Duodenal mucosa (tissue), 2 donors: ENCODE results near the gene SVIL.
"Not testable (repeated sequence)": the region's sequence is repeated elsewhere in the genome, so short reads cannot be mapped to it uniquely, and the experiment has no call there.

Experiments used
- H3K27ac ChIP-seq: one replicate; pipeline ENCODE4 v1.7.0; 2013; ENCODE audit warnings: low read depth, low read length
- H3K27me3 ChIP-seq, 2 donors: one replicate each; pipeline ENCODE4 v1.7.0; 2013; ENCODE audit warnings: low read length in 2 of 2, control low read depth in 1 of 2; ENCODE audit not compliant: insufficient read depth in 2 of 2, control insufficient read depth in 1 of 2
- H3K36me3 ChIP-seq, 2 donors: one replicate each; pipeline ENCODE4 v1.7.0; 2013; ENCODE audit warnings: low read length in 2 of 2, control low read depth in 1 of 2; ENCODE audit not compliant: insufficient read depth in 2 of 2, control insufficient read depth in 1 of 2
- H3K4me1 ChIP-seq, 2 donors: one replicate each; pipeline ENCODE4 v1.7.0; 2013; ENCODE audit warnings: low read length in 2 of 2, control low read depth in 1 of 2; ENCODE audit not compliant: insufficient read depth in 2 of 2, control insufficient read depth in 1 of 2
- H3K4me3 ChIP-seq, 2 donors: one replicate each; pipeline ENCODE4 v1.7.0; 2013; ENCODE audit warnings: low read length in 2 of 2, low read depth in 1 of 2
- H3K9ac ChIP-seq, 2 donors: one replicate each; pipeline ENCODE4 v1.7.0; 2013; ENCODE audit warnings: low read length in 2 of 2, low read depth in 1 of 2
- H3K9me3 ChIP-seq, 2 donors: one replicate each; pipeline ENCODE4 v1.7.0; 2013; ENCODE audit warnings: low read length in 2 of 2, control low read depth in 1 of 2; ENCODE audit not compliant: control insufficient read depth in 1 of 2

Gene SVIL

GRCh38 chr10:29508554-29509244, 126.1 kb downstream of the SVIL start:
- Histone ChIP-seq H3K27me3 (no peaks in the 10 kb centered on the region), H3K27ac (no peak overlapping the region)

GRCh38 chr10:29507750-29508149, 127.0 kb downstream of the SVIL start:
- peaks cover 0 to 13% of the 10 kb centered on the region in 2 donors for H3K36me3 ChIP-seq

More at GRCh38 chr10:29508554-29509244, 126.1 kb downstream of the SVIL start:
- peaks cover 0 to 13% of the 10 kb centered on the region in 2 donors for H3K36me3 ChIP-seq
- no peak overlapping the region for H3K9ac ChIP-seq
- no peaks in the 10 kb centered on the region for H3K9me3 ChIP-seq
- no peak overlapping the region for H3K4me3 ChIP-seq
- no peaks in the 10 kb centered on the region for H3K4me1 ChIP-seq

DNA sequence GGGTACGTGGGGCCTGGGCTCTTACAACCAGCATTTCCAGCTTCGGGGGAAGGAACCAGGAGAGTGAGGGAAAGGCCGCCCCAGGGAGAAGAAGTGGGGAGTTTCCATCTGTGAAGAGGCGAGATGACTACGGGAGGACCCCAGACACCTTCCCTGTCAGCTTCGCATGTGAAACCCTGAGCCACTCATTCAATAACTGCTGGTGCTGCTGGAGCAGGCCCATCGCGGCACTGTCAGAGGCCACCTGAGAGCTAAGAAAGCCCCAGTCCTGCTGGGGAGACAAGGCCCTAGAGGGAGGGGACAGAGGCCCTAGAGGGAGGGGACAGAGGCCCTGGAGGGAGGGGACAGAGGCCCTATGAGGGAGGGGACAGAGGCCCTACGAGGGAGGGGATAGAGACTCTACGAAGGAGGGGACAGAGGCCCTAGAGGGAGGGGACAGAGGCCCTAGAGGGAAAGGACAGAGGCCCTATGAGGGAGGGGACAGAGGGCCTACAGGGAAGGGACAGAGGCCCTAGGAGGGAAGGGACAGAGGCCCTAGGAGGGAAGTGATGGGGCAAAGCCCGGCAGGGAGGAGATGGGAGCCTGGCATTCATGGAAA, 128.3 kb downstream of the SVIL start:
- not testable (repeated sequence) for H3K27ac ChIP-seq, H3K36me3 ChIP-seq, H3K4me3 ChIP-seq, H3K27me3 ChIP-seq, H3K9me3 ChIP-seq, H3K9ac ChIP-seq, H3K4me1 ChIP-seq

More at GRCh38 chr10:29507750-29508149, 127.0 kb downstream of the SVIL start:
- not testable (repeated sequence) for H3K27ac ChIP-seq, H3K9ac ChIP-seq, H3K27me3 ChIP-seq, H3K4me3 ChIP-seq, H3K4me1 ChIP-seq, H3K9me3 ChIP-seq

DNA sequence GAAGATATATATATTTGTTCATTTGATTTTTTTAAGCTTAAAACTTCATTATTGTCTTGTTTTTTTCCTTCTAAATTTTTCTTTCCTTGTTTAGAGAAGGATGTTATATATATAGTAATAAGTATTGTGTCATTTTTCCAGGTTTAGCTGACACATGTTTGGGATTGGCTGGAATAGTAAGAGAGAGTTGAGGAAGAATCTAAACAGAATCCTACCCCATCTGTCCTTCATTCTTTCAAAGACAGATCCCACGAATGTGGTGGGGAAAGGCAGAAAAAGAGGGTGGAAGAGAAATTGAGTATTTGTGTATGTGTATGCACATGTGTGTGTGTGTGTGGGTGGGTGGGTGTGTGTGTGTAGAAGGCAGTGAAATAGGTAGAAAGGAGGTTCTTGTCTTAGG, 132.4 kb downstream of the SVIL start:
- Histone ChIP-seq H3K36me3 (peaks cover 0 to 10% of the 10 kb centered on the region in 2 donors), H3K4me3 (no peak overlapping the region)

DNA sequence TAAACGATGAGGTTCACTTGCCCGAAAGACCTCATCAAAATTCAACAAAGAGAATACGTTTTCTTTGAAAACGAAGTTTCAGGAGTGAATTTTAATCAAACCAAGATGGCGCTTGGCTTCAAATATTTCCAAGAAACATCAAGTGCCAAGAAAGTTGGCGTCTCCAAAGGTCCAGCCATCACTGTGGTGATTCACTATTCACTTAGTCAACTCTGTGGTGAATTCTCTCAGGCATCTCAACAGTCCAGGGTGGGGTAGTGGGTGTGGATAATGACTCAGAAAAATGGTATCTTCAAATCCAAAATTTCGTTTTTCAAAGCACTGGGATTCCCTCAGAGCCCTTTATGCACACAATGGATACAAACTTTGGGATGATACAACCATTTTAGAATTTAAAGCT, 133.1 kb downstream of the SVIL start:
- no peaks in the 10 kb centered on the region for H3K9me3 ChIP-seq
- H3K9ac ChIP-seq, result no peak overlapping the region
- no peak overlapping the region for H3K27ac ChIP-seq
- H3K36me3 ChIP-seq, result peaks cover 0 to 5% of the 10 kb centered on the region in 2 donors
- H3K4me1 ChIP-seq, result no peaks in the 10 kb centered on the region
- H3K4me3 ChIP-seq, result no peak overlapping the region
- H3K27me3 ChIP-seq, result no peaks in the 10 kb centered on the region

More for the DNA sequence above, 132.4 kb downstream of the SVIL start:
- H3K9ac ChIP-seq, result no peak overlapping the region
- no peaks in the 10 kb centered on the region for H3K4me1 ChIP-seq
- H3K9me3 ChIP-seq, result no peaks in the 10 kb centered on the region
- H3K27me3 ChIP-seq, result no peaks in the 10 kb centered on the region
- no peak overlapping the region for H3K27ac ChIP-seq

DNA sequence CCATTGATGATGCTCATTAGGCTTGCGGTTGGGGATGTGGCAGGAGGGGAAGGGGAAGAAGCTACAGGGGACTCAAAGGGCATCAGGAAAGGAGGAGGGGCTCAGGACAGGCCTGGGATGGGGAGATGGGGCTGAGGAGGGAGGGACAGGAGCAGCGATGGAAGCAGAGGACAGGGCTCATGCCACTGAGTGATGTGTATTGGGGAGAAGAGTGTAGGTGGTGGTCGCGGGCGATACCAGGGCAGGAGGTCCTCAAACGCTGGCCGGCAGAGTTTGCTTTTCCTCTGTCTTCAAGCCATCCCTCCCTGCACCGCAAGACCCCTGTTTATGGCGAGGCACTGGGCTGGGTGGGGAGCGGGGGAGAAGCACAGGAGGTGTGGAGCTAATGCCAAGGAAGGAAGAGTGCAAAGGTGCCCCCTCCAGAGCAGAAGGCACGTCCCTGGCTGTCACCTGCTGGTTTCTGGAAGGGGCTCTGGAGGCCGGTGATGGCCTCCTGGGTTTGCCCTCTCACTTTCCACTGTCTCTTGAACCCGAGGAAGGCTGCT, 134.7 kb downstream of the SVIL start:
- peaks cover 0 to 10% of the 10 kb centered on the region in 2 donors for H3K36me3 ChIP-seq
- no peak overlapping the region for H3K27ac ChIP-seq
- no peak overlapping the region for H3K4me3 ChIP-seq
- H3K9me3 ChIP-seq, result no peaks in the 10 kb centered on the region
- H3K4me1 ChIP-seq, result no peaks in the 10 kb centered on the region
- H3K9ac ChIP-seq, result no peak overlapping the region
- no peaks in the 10 kb centered on the region for H3K27me3 ChIP-seq

GRCh38 chr10:29496341-29497162, 138.2 kb downstream of the SVIL start:
- Histone ChIP-seq H3K36me3 (peaks cover 0 to 23% of the 10 kb centered on the region in 2 donors), H3K4me3 (no peak overlapping the region), H3K27me3 (no peaks in the 10 kb centered on the region), H3K27ac (no peak overlapping the region), H3K4me1 (no peaks in the 10 kb centered on the region), H3K9ac (no peak overlapping the region), H3K9me3 (no peaks in the 10 kb centered on the region)

DNA sequence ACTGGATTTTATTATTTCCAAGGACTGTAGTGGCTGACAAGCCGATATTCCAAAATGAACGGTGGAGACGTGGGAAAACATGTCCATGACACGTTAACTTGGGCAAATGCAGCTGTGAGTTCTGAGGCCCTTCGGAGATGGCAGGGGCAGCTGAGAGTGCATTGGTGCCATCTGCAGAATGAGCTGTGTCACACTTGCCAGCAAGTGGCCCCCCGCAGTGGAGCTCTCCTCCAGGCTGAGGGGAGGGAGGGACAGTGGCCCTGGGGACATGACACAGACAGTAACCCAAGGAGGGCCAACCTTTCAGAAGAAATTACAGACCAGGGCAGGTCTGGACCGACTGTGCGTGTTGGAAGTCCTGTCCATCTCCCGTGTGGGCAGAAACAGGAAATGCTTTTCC, 139.4 kb downstream of the SVIL start:
- no peaks in the 10 kb centered on the region for H3K4me1 ChIP-seq
- no peak overlapping the region for H3K4me3 ChIP-seq
- no peaks in the 10 kb centered on the region for H3K9me3 ChIP-seq
- H3K9ac ChIP-seq, result no peak overlapping the region
- no peak overlapping the region for H3K27ac ChIP-seq
- peaks cover 2 to 30% of the 10 kb centered on the region in 2 donors for H3K36me3 ChIP-seq
- H3K27me3 ChIP-seq, result no peaks in the 10 kb centered on the region

- Histone ChIP-seq H3K9ac (no peak overlapping the region), H3K36me3 (peaks cover 2 to 25% of the 10 kb centered on the region in 2 donors), H3K4me1 (no peaks in the 10 kb centered on the region), H3K9me3 (no peaks in the 10 kb centered on the region), H3K4me3 (no peak overlapping the region), H3K27me3 (no peaks in the 10 kb centered on the region), H3K27ac (no peak overlapping the region)
Measured at GRCh38 chr10:29493697-29494096, 141.1 kb downstream of the SVIL start.

- Histone ChIP-seq H3K4me3 (no peak overlapping the region), H3K36me3 (peaks cover 2 to 33% of the 10 kb centered on the region in 2 donors), H3K4me1 (no peaks in the 10 kb centered on the region), H3K27me3 (no peaks in the 10 kb centered on the region), H3K9me3 (no peaks in the 10 kb centered on the region), H3K9ac (no peak overlapping the region), H3K27ac (no peak overlapping the region)
Measured at GRCh38 chr10:29492774-29493173, 142.0 kb downstream of the SVIL start.
